Duodenal mucosa (tissue), 2 donors: Measurements from ENCODE around the gene OTUD7B.
"Not testable (repeated sequence)": the region's sequence is repeated elsewhere in the genome, so short reads cannot be mapped to it uniquely, and the experiment has no call there.

Source experiments
- H3K27ac ChIP-seq: one replicate; pipeline ENCODE4 v1.7.0; 2013; ENCODE audit warnings: low read depth, low read length
- H3K27me3 ChIP-seq, 2 donors: one replicate each; pipeline ENCODE4 v1.7.0; 2013; ENCODE audit warnings: low read length in 2 of 2, control low read depth in 1 of 2; ENCODE audit not compliant: insufficient read depth in 2 of 2, control insufficient read depth in 1 of 2
- H3K36me3 ChIP-seq, 2 donors: one replicate each; pipeline ENCODE4 v1.7.0; 2013; ENCODE audit warnings: low read length in 2 of 2, control low read depth in 1 of 2; ENCODE audit not compliant: insufficient read depth in 2 of 2, control insufficient read depth in 1 of 2
- H3K4me1 ChIP-seq, 2 donors: one replicate each; pipeline ENCODE4 v1.7.0; 2013; ENCODE audit warnings: low read length in 2 of 2, control low read depth in 1 of 2; ENCODE audit not compliant: insufficient read depth in 2 of 2, control insufficient read depth in 1 of 2
- H3K4me3 ChIP-seq, 2 donors: one replicate each; pipeline ENCODE4 v1.7.0; 2013; ENCODE audit warnings: low read length in 2 of 2, low read depth in 1 of 2
- H3K9ac ChIP-seq, 2 donors: one replicate each; pipeline ENCODE4 v1.7.0; 2013; ENCODE audit warnings: low read length in 2 of 2, low read depth in 1 of 2
- H3K9me3 ChIP-seq, 2 donors: one replicate each; pipeline ENCODE4 v1.7.0; 2013; ENCODE audit warnings: low read length in 2 of 2, control low read depth in 1 of 2; ENCODE audit not compliant: control insufficient read depth in 1 of 2

Gene OTUD7B

GRCh38 chr1:149963358-149963757 is 47.2 kb downstream of the OTUD7B start:
- Histone ChIP-seq H3K9ac (no peak overlapping the region), H3K9me3 (no peaks in the 10 kb centered on the region), H3K27ac (no peak overlapping the region), H3K36me3 (peaks cover 19 to 59% of the 10 kb centered on the region in 2 donors), H3K4me3 (no peak overlapping the region), H3K4me1 (peaks cover 3 to 9% of the 10 kb centered on the region in 2 donors), H3K27me3 (no peaks in the 10 kb centered on the region)

GRCh38 chr1:149962736-149963135 is 47.8 kb downstream of the OTUD7B start:
- Histone ChIP-seq H3K9ac (peak overlapping the region in 1 of 2 donors; percentile 0), H3K4me1 (peaks cover 3 to 9% of the 10 kb centered on the region in 2 donors), H3K9me3 (no peaks in the 10 kb centered on the region), H3K4me3 (no peak overlapping the region), H3K27me3 (no peaks in the 10 kb centered on the region), H3K36me3 (peaks cover 19 to 61% of the 10 kb centered on the region in 2 donors), H3K27ac (no peak overlapping the region)

- H3K9ac ChIP-seq: peak overlapping the region in 1 of 2 donors; percentile 0
- no peak overlapping the region for H3K4me3 ChIP-seq
- H3K4me1 ChIP-seq: peaks cover 3 to 9% of the 10 kb centered on the region in 2 donors
- H3K9me3 ChIP-seq: no peaks in the 10 kb centered on the region
- peaks cover 15 to 59% of the 10 kb centered on the region in 2 donors for H3K36me3 ChIP-seq
- no peak overlapping the region for H3K27ac ChIP-seq
- H3K27me3 ChIP-seq: no peaks in the 10 kb centered on the region
These were observed 48.4 kb downstream of the OTUD7B start for GRCh38 chr1:149962039-149962647.

GRCh38 chr1:149957548-149957947 is 53.0 kb downstream of the OTUD7B start:
- H3K4me3 ChIP-seq, H3K9ac ChIP-seq, H3K27me3 ChIP-seq, H3K9me3 ChIP-seq, H3K27ac ChIP-seq, H3K4me1 ChIP-seq: not testable (repeated sequence)
- peaks cover 0 to 27% of the 10 kb centered on the region in 2 donors for H3K36me3 ChIP-seq

- peaks cover 8 to 30% of the 10 kb centered on the region in 2 donors for H3K36me3 ChIP-seq
- no peaks in the 10 kb centered on the region for H3K9me3 ChIP-seq
- H3K27me3 ChIP-seq: no peaks in the 10 kb centered on the region
- no peaks in the 10 kb centered on the region for H3K4me1 ChIP-seq
- no peak overlapping the region for H3K27ac ChIP-seq
- no peak overlapping the region for H3K4me3 ChIP-seq
- H3K9ac ChIP-seq: no peak overlapping the region
These were observed 60.6 kb downstream of the OTUD7B start for GRCh38 chr1:149949911-149950310.

GRCh38 chr1:149945206-149945605 is 65.3 kb downstream of the OTUD7B start:
- H3K36me3 ChIP-seq: peaks cover 8 to 39% of the 10 kb centered on the region in 2 donors
- no peak overlapping the region for H3K27ac ChIP-seq
- H3K4me3 ChIP-seq: no peak overlapping the region
- H3K9me3 ChIP-seq: no peaks in the 10 kb centered on the region
- H3K27me3 ChIP-seq: no peaks in the 10 kb centered on the region
- H3K9ac ChIP-seq: no peak overlapping the region
- H3K4me1 ChIP-seq: peaks cover 3% of the 10 kb centered on the region in 2 donors

- Histone ChIP-seq H3K4me3 (no peak overlapping the region), H3K27me3 (no peaks in the 10 kb centered on the region), H3K9ac (no peak overlapping the region), H3K4me1 (peaks cover 17 to 20% of the 10 kb centered on the region in 2 donors), H3K36me3 (peaks cover 8 to 22% of the 10 kb centered on the region in 2 donors), H3K27ac (no peak overlapping the region), H3K9me3 (no peaks in the 10 kb centered on the region)
These were observed 67.6 kb downstream of the OTUD7B start for GRCh38 chr1:149942885-149943284.

- peaks cover 22 to 27% of the 10 kb centered on the region in 2 donors for H3K4me1 ChIP-seq
- H3K36me3 ChIP-seq: peaks cover 6 to 18% of the 10 kb centered on the region in 2 donors
- H3K27ac ChIP-seq: no peak overlapping the region
- H3K27me3 ChIP-seq: no peaks in the 10 kb centered on the region
- no peak overlapping the region for H3K9ac ChIP-seq
- no peak overlapping the region for H3K4me3 ChIP-seq
- no peaks in the 10 kb centered on the region for H3K9me3 ChIP-seq
These were observed 68.3 kb downstream of the OTUD7B start for GRCh38 chr1:149942207-149942606.

GRCh38 chr1:149940427-149940826 is 70.1 kb downstream of the OTUD7B start:
- Histone ChIP-seq H3K4me1 (peaks cover 27 to 34% of the 10 kb centered on the region in 2 donors), H3K27me3 (no peaks in the 10 kb centered on the region), H3K9ac (no peak overlapping the region), H3K9me3 (no peaks in the 10 kb centered on the region), H3K36me3 (peaks cover 4 to 14% of the 10 kb centered on the region in 2 donors), H3K27ac (no peak overlapping the region), H3K4me3 (no peak overlapping the region)

GRCh38 chr1:149938668-149939003 is 71.9 kb downstream of the OTUD7B start:
- H3K9me3 ChIP-seq, H3K27me3 ChIP-seq, H3K36me3 ChIP-seq: not testable (repeated sequence)
- peaks cover 40 to 51% of the 10 kb centered on the region in 2 donors for H3K4me1 ChIP-seq
- H3K9ac ChIP-seq: peak overlapping the region; percentile 39 to 48
- peak overlapping the region; percentile 76 for H3K27ac ChIP-seq
- H3K4me3 ChIP-seq: peak overlapping the region; percentile 34 to 52
